ENCODE data around the gene CCNL2. TPM values are rescaled to one million over a fixed set of nuclear protein-coding genes. Genes with fewer than 3 reads are reported as not detected.

The CCNL2 gene
- total and polyA plus RNA-seq, 2 of the 13 experiments (the other 11 are each of a cell fraction or from before 2014, with no cell fraction given) = 105 to 340 TPM

GRCh38 chr1:1437904-1438376 is 38.8 kb upstream of the CCNL2 start (continued):
- TF ChIP-seq ZUFSP (CRISPR knock-in tag; IDR thresholded peaks at IDR 0.05; ENCODE audit: borderline replicate concordance) (no peak), ZNF605 (CRISPR knock-in tag; IDR thresholded peaks at IDR 0.05) (no peak), ZNF451 (CRISPR knock-in tag; IDR thresholded peaks at IDR 0.05) (no peak), ZNF790 (CRISPR knock-in tag; IDR thresholded peaks at IDR 0.05; ENCODE audit: borderline replicate concordance) (no peak), UBTF (CRISPR knock-in tag; IDR thresholded peaks at IDR 0.05) (peak; percentile 76), ASH2L (IDR thresholded peaks at IDR 0.05; ENCODE audit: insufficient read length, low read depth, low read length) (no peak), ISX (CRISPR knock-in tag; conservative IDR thresholded peaks at IDR 0.05) (no peak), PBX3 (CRISPR knock-in tag; IDR thresholded peaks at IDR 0.05; ENCODE audit: borderline replicate concordance) (no peak), ZNF501 (CRISPR knock-in tag; IDR thresholded peaks at IDR 0.05) (0 out of 2 replicates have a peak, but pooled peaks have one; percentile 47), TMF1 (CRISPR knock-in tag; IDR thresholded peaks at IDR 0.05; ENCODE audit: low read depth) (no peak), IKZF1 (IDR thresholded peaks at IDR 0.05) (no peak), TAF1 (CRISPR knock-in tag; IDR thresholded peaks at IDR 0.05) (peak; percentile 86), ZNF782 (CRISPR knock-in tag; IDR thresholded peaks at IDR 0.05; ENCODE audit: borderline replicate concordance) (no peak), PLSCR1 (CRISPR knock-in tag; IDR thresholded peaks at IDR 0.05; ENCODE audit: borderline replicate concordance) (no peak), ZNF737 (CRISPR knock-in tag; IDR thresholded peaks at IDR 0.05; ENCODE audit: borderline replicate concordance) (no peak), ZFAT (CRISPR knock-in tag; conservative IDR thresholded peaks at IDR 0.05) (no peak), TBP (CRISPR knock-in tag; IDR thresholded peaks at IDR 0.05) (no peak)
- TF ChIP-seq, protein P1, sequence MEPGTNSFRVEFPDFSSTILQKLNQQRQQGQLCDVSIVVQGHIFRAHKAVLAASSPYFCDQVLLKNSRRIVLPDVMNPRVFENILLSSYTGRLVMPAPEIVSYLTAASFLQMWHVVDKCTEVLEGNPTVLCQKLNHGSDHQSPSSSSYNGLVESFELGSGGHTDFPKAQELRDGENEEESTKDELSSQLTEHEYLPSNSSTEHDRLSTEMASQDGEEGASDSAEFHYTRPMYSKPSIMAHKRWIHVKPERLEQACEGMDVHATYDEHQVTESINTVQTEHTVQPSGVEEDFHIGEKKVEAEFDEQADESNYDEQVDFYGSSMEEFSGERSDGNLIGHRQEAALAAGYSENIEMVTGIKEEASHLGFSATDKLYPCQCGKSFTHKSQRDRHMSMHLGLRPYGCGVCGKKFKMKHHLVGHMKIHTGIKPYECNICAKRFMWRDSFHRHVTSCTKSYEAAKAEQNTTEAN (CRISPR knock-in tag; conservative IDR thresholded peaks at IDR 0.05) = no peak
